ENCODE data around the gene RASGRF1.

Gene RASGRF1

GRCh38 chr15:78942741-78943140 is 147.8 kb downstream of the RASGRF1 start:
- CTCF ChIA-PET = interaction anchor here (1.2 to 3.2 kb wide), 2 partner anchors 14 to 33 kb away, joined by 5 to 17 read pairs; no protein-coding TSS in a partner anchor
- 0 out of 2 replicates have a peak, but pooled peaks cover 2% of the 10 kb centered on the region for H3K4me1 ChIP-seq (ENCODE audit: control insufficient read depth, insufficient read depth, low read length)
- POLR2A ChIA-PET = no interaction called here
- H3K27ac ChIP-seq (ENCODE audit: extremely low read depth, low read depth, low read length) = no peak overlapping the region
- H3K4me3 ChIP-seq (ENCODE audit: low read depth, low read length) = no peak overlapping the region
- no peaks in the 10 kb centered on the region; a peak in 1 of 3 replicates for H3K36me3 ChIP-seq (ENCODE audit: control insufficient read depth in 2 of 2, insufficient read depth in 1 of 2, low read length in 2 of 2)
- TF ChIP-seq PBX3 (CRISPR knock-in tag; IDR thresholded peaks at IDR 0.05) (no peak), ZNF280C (tag by site-specific recombination; IDR thresholded peaks at IDR 0.05) (no peak), ZSCAN18 (tag by site-specific recombination; IDR thresholded peaks at IDR 0.05) (no peak), ZNF664 (tag by site-specific recombination; IDR thresholded peaks at IDR 0.05) (no peak), KLF16 (tag by site-specific recombination; IDR thresholded peaks at IDR 0.05) (no peak), ZSCAN16 (tag by site-specific recombination; IDR thresholded peaks at IDR 0.05) (no peak), ZNF660 (tag by site-specific recombination; IDR thresholded peaks at IDR 0.05) (no peak), ZNF184 (tag by site-specific recombination; IDR thresholded peaks at IDR 0.05) (no peak), ZBTB21 (tag by site-specific recombination; IDR thresholded peaks at IDR 0.05) (no peak), ZNF423 (tag by site-specific recombination; IDR thresholded peaks at IDR 0.05) (no peak), ZNF10 (tag by site-specific recombination; IDR thresholded peaks at IDR 0.05) (no peak), ZNF292 (tag by site-specific recombination; IDR thresholded peaks at IDR 0.05; ENCODE audit: borderline replicate concordance, low read depth) (no peak), ZFP69B (tag by site-specific recombination; IDR thresholded peaks at IDR 0.05) (no peak), ZNF266 (tag by site-specific recombination; IDR thresholded peaks at IDR 0.05; ENCODE audit: low read depth) (no peak), ZNF704 (tag by site-specific recombination; IDR thresholded peaks at IDR 0.05) (no peak)
- no peaks in the 10 kb centered on the region for H3K9me3 ChIP-seq (ENCODE audit: control insufficient read depth, insufficient read depth, low read depth, low read length)

- Histone ChIP-seq H3K4me1 (ENCODE audit: control insufficient read depth, insufficient read depth, low read length) (no peaks in the 10 kb centered on the region), H3K27ac (ENCODE audit: extremely low read depth, low read depth, low read length) (no peak overlapping the region), H3K4me3 (ENCODE audit: low read depth, low read length) (no peak overlapping the region), H3K36me3 (ENCODE audit: control insufficient read depth in 2 of 2, insufficient read depth in 1 of 2, low read length in 2 of 2) (peaks cover 0 to 22% of the 10 kb centered on the region in 2 experiments; a peak in 2 of 3 replicates), H3K9me3 (ENCODE audit: control insufficient read depth, insufficient read depth, low read depth, low read length) (no peaks in the 10 kb centered on the region)
- CTCF ChIA-PET = interaction anchor here (0.7 to 1.6 kb wide), 2 partner anchors 29 kb away, joined by 3 to 5 read pairs; no protein-coding TSS in a partner anchor
- TF ChIP-seq ZNF202 (tag by site-specific recombination; IDR thresholded peaks at IDR 0.05; ENCODE audit: borderline replicate concordance) (no peak), ZNF366 (tag by site-specific recombination; conservative IDR thresholded peaks at IDR 0.05) (no peak), ZFP69B (tag by site-specific recombination; IDR thresholded peaks at IDR 0.05) (no peak), ZNF747 (tag by site-specific recombination; IDR thresholded peaks at IDR 0.05) (no peak), MEIS1 (CRISPR knock-in tag; IDR thresholded peaks at IDR 0.05; ENCODE audit: borderline replicate concordance) (no peak), ZNF2 (tag by site-specific recombination; IDR thresholded peaks at IDR 0.05) (no peak), RBAK (tag by site-specific recombination; IDR thresholded peaks at IDR 0.05) (no peak), ZNF704 (tag by site-specific recombination; IDR thresholded peaks at IDR 0.05) (no peak), ZFHX2 (tag by site-specific recombination; conservative IDR thresholded peaks at IDR 0.05) (no peak), ZNF112 (tag by site-specific recombination; IDR thresholded peaks at IDR 0.05) (no peak)
- POLR2A ChIA-PET = no interaction called here
Observed at GRCh38 chr15:78938658-78939488, 151.7 kb downstream of the RASGRF1 start.

Measured in HEK293 (cell line).